Activated CD8-positive, alpha-beta T cell treated with anti-CD3 and anti-CD28 coated beads for 36 hours (primary cell): ENCODE measurements around the gene GATAD2A. TPM values are rescaled to one million over a fixed set of nuclear protein-coding genes. Genes with fewer than 3 reads are reported as not detected.
A peak's percentile ranks its signal among the peaks of the same experiment; 100 is the strongest.

ENCODE experiments used
- ATAC-seq: fragments of 200-7000 bp; cut with Tn5 transposase; one replicate; pipeline ENCODE4 v1.10.0; 2021; ENCODE audit warnings: mild to moderate bottlenecking, moderate library complexity
- CTCF ChIA-PET: fragments of 350-600 bp; sonication (Branson Sonifier 250); formaldehyde crosslinking; loops from one replicate; lab custom pipeline; 2021; ENCODE audit warnings: antibody characterized with exemption; lab: Charles Lee
- POLR2A ChIA-PET: fragments of 350-600 bp; sonication (Branson Sonifier 250); formaldehyde crosslinking; loops from one replicate; lab custom pipeline; 2021; ENCODE audit warnings: antibody characterized with exemption; lab: Charles Lee
- DNase-seq: peaks from one replicate; pipeline ENCODE4 v3.0.0-alpha.2; 2020
- H3K27ac Mint-ChIP-seq: one replicate; pipeline ENCODE4 v1.8.0; 2021; ENCODE audit warnings: mild to moderate bottlenecking, mixed read lengths
- H3K27me3 Mint-ChIP-seq: one replicate; pipeline ENCODE4 v1.8.0; 2021; ENCODE audit warnings: mixed read lengths
- H3K36me3 Mint-ChIP-seq: one replicate; pipeline ENCODE4 v1.8.0; 2021; ENCODE audit warnings: low read depth, mixed read lengths
- H3K4me1 Mint-ChIP-seq: one replicate; pipeline ENCODE4 v1.8.0; 2021; ENCODE audit warnings: low read depth, mixed read lengths
- H3K4me3 Mint-ChIP-seq: one replicate; pipeline ENCODE4 v1.8.0; 2021; ENCODE audit warnings: mild to moderate bottlenecking, moderate library complexity, mixed read lengths
- H3K9me3 Mint-ChIP-seq: one replicate; pipeline ENCODE4 v1.8.0; 2021; ENCODE audit warnings: mixed read lengths
- intact Hi-C: fragments of 100-400 bp; cut with micrococcal nuclease; formaldehyde crosslinking; loops from one replicate; pipeline ENCODE4 v1.10.0; 2022
- total RNA-seq, 2 experiments: library from RNA; stranded (reverse); gene quantifications; one replicate each; pipeline ENCODE4 v1.2.3, GENCODE V29; 2021
- TF ChIP-seq, protein P1 (sequence below): fragments of 200-600 bp; IDR thresholded peaks from one replicate; pipeline ENCODE4 v1.8.0; 2022; ENCODE audit warnings: antibody characterized with exemption, mild to moderate bottlenecking

The GATAD2A gene
- total RNA-seq, 2 experiments from 2014 or later: 132 to 136 TPM

GRCh38 chr19:19444681-19445155 is 39.2 kb downstream of the GATAD2A start:
- Mint-ChIP-seq H3K27me3 (no peaks in the 10 kb centered on the region), H3K27ac (peak overlapping the region; percentile 72), H3K9me3 (peaks cover 2% of the 10 kb centered on the region), H3K36me3 (peaks cover 27% of the 10 kb centered on the region), H3K4me3 (no peak overlapping the region), H3K4me1 (peaks cover 73% of the 10 kb centered on the region)
- ChIA-PET CTCF (interaction anchor here (1.3 to 3.1 kb wide), 3 partner anchors 28 to 87 kb away, joined by 4 to 13 read pairs (median 4); no protein-coding TSS in a partner anchor), POLR2A (interaction anchor here (0.7 to 1.4 kb wide), 3 partner anchors 14 to 34 kb away, joined by 3 read pairs; no protein-coding TSS in a partner anchor)
- intact Hi-C loops: no loop called here
- TF ChIP-seq, protein P1, sequence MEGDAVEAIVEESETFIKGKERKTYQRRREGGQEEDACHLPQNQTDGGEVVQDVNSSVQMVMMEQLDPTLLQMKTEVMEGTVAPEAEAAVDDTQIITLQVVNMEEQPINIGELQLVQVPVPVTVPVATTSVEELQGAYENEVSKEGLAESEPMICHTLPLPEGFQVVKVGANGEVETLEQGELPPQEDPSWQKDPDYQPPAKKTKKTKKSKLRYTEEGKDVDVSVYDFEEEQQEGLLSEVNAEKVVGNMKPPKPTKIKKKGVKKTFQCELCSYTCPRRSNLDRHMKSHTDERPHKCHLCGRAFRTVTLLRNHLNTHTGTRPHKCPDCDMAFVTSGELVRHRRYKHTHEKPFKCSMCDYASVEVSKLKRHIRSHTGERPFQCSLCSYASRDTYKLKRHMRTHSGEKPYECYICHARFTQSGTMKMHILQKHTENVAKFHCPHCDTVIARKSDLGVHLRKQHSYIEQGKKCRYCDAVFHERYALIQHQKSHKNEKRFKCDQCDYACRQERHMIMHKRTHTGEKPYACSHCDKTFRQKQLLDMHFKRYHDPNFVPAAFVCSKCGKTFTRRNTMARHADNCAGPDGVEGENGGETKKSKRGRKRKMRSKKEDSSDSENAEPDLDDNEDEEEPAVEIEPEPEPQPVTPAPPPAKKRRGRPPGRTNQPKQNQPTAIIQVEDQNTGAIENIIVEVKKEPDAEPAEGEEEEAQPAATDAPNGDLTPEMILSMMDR: no peak
- ATAC-seq (peak; percentile 17), DNase-seq (peak; percentile 46)

DNA sequence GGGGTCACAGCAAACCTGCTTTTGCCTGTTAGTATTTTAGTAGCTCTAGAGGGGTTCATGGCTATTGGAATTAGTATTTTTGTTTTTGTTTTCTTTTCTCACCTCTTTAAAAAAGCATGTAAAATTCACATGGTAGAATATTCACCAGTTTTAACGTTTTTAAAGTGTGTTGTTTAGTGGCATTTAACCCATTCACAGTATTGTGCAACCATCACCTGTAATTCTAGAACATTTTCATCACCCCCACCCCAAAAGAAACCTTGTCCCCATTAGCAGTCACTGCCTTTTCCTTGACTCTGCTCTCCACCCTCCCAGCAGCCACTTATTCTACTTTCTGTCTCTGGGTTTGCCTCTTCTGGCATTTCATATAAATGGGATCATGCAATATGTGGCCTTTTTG is 39.8 kb downstream of the GATAD2A start:
- POLR2A ChIA-PET: interaction anchor here (0.7 to 1.4 kb wide), 3 partner anchors 13 to 35 kb away, joined by 3 read pairs; no protein-coding TSS in a partner anchor

GRCh38 chr19:19445911-19446361 is 40.5 kb downstream of the GATAD2A start:
- intact Hi-C loops: no loop called here

More for the DNA sequence above, 39.8 kb downstream of the GATAD2A start:
- no peak for ATAC-seq
- Mint-ChIP-seq H3K4me1 (peaks cover 74% of the 10 kb centered on the region), H3K4me3 (no peak overlapping the region), H3K27ac (peak overlapping the region; percentile 72), H3K9me3 (peaks cover 2% of the 10 kb centered on the region), H3K27me3 (no peaks in the 10 kb centered on the region), H3K36me3 (peaks cover 25% of the 10 kb centered on the region)
- TF ChIP-seq, protein P1: no peak
- intact Hi-C loops: no loop called here
- DNase-seq: no peak
- CTCF ChIA-PET: interaction anchor here (1.3 to 3.1 kb wide), 2 partner anchors 29 to 44 kb away, joined by 4 to 13 read pairs; no protein-coding TSS in a partner anchor

GRCh38 chr19:19446655-19447437 is 41.4 kb downstream of the GATAD2A start:
- POLR2A ChIA-PET: interaction anchor here (1.5 to 1.9 kb wide), 2 partner anchors 13 to 19 kb away, joined by 3 to 8 read pairs; no protein-coding TSS in a partner anchor
- no peak overlapping the region for H3K4me3 Mint-ChIP-seq
- peaks cover 2% of the 10 kb centered on the region for H3K9me3 Mint-ChIP-seq
- no peak for ATAC-seq
- peaks cover 82% of the 10 kb centered on the region for H3K4me1 Mint-ChIP-seq
- intact Hi-C loops: no loop called here
- peak overlapping the region; percentile 72 for H3K27ac Mint-ChIP-seq
- H3K27me3 Mint-ChIP-seq: no peaks in the 10 kb centered on the region
- peaks cover 25% of the 10 kb centered on the region for H3K36me3 Mint-ChIP-seq
- TF ChIP-seq, protein P1: no peak
- CTCF ChIA-PET: interaction anchor here (0.9 kb wide), 1 partner anchor 45 kb away, joined by 4 read pairs; no protein-coding TSS in a partner anchor
- DNase-seq: no peak

More at GRCh38 chr19:19445911-19446361, 40.5 kb downstream of the GATAD2A start:
- DNase-seq: peak; percentile 64
- POLR2A ChIA-PET: interaction anchor here (0.7 to 1.9 kb wide), 3 partner anchors 12 to 36 kb away, joined by 3 to 8 read pairs (median 3); no protein-coding TSS in a partner anchor
- Mint-ChIP-seq H3K27ac (peak overlapping the region; percentile 72), H3K9me3 (peaks cover 2% of the 10 kb centered on the region), H3K4me1 (peaks cover 74% of the 10 kb centered on the region), H3K36me3 (peaks cover 25% of the 10 kb centered on the region), H3K4me3 (no peak overlapping the region), H3K27me3 (no peaks in the 10 kb centered on the region)
- CTCF ChIA-PET: interaction anchor here (1.3 kb wide), 1 partner anchor 29 kb away, joined by 4 read pairs; no protein-coding TSS in a partner anchor
- TF ChIP-seq, protein P1: no peak
- ATAC-seq: peak; percentile 66
